ENCODE measurements around the gene SVIL.
"Not testable (repeated sequence)": the region's sequence is repeated elsewhere in the genome, so short reads cannot be mapped to it uniquely, and the experiment has no call there.

SVIL gene

GRCh38 chr10:29627201-29628132 lies 7.3 kb downstream of the SVIL start:
- Mint-ChIP-seq H3K4me1 (peaks cover 64% of the 10 kb centered on the region), H3K27ac (peak overlapping the region in 1 of 3 experiments; percentile 39), H3K4me3 (no peak overlapping the region), H3K27me3 (ENCODE audit: low read depth) (no peaks in the 10 kb centered on the region), H3K9me3 (no peaks in the 10 kb centered on the region), H3K36me3 (ENCODE audit: low read depth) (peaks cover 10% of the 10 kb centered on the region)
- no peak for TF ChIP-seq CTCF (IDR thresholded peaks at IDR 0.05; ENCODE audit: unreplicated experiment in 3 of 3)

- H3K9me3 Mint-ChIP-seq; H3K4me3 Mint-ChIP-seq; H3K27me3 Mint-ChIP-seq (ENCODE audit: low read depth): not testable (repeated sequence)
- H3K36me3 Mint-ChIP-seq (ENCODE audit: low read depth), result peaks cover 10% of the 10 kb centered on the region
- peak overlapping the region in 1 of 3 experiments; percentile 45 for H3K27ac Mint-ChIP-seq
- H3K4me1 Mint-ChIP-seq, result peaks cover 77% of the 10 kb centered on the region
These were observed 10.4 kb downstream of the SVIL start for GRCh38 chr10:29624357-29624756.

- no peak for TF ChIP-seq CTCF (IDR thresholded peaks at IDR 0.05; ENCODE audit: unreplicated experiment in 3 of 3)
- peaks cover 10% of the 10 kb centered on the region for H3K36me3 Mint-ChIP-seq (ENCODE audit: low read depth)
- H3K27ac Mint-ChIP-seq, result no peak overlapping the region
- H3K4me1 Mint-ChIP-seq, result peaks cover 78% of the 10 kb centered on the region
- no peaks in the 10 kb centered on the region for H3K9me3 Mint-ChIP-seq
- H3K27me3 Mint-ChIP-seq (ENCODE audit: low read depth), result no peaks in the 10 kb centered on the region
- H3K4me3 Mint-ChIP-seq, result no peak overlapping the region
These were observed 11.0 kb downstream of the SVIL start for GRCh38 chr10:29623797-29624196.

GRCh38 chr10:29622382-29622922 lies 12.3 kb downstream of the SVIL start:
- Mint-ChIP-seq H3K27ac (peak overlapping the region; percentile 32 to 74 (median 47)), H3K27me3 (ENCODE audit: low read depth) (no peaks in the 10 kb centered on the region), H3K36me3 (ENCODE audit: low read depth) (peaks cover 10% of the 10 kb centered on the region), H3K4me3 (peak overlapping the region in 2 of 3 experiments; percentile 2 to 55), H3K9me3 (no peaks in the 10 kb centered on the region), H3K4me1 (peaks cover 78% of the 10 kb centered on the region)
- no peak for TF ChIP-seq CTCF (IDR thresholded peaks at IDR 0.05; ENCODE audit: unreplicated experiment in 3 of 3)

- no peak for TF ChIP-seq CTCF (IDR thresholded peaks at IDR 0.05; ENCODE audit: unreplicated experiment in 3 of 3)
- Mint-ChIP-seq H3K9me3 (no peaks in the 10 kb centered on the region), H3K36me3 (ENCODE audit: low read depth) (peaks cover 11% of the 10 kb centered on the region), H3K27me3 (ENCODE audit: low read depth) (no peaks in the 10 kb centered on the region), H3K4me3 (peak overlapping the region in 2 of 3 experiments; percentile 41 to 51), H3K27ac (peak overlapping the region; percentile 14 to 83 (median 74)), H3K4me1 (peaks cover 80% of the 10 kb centered on the region)
These were observed 13.6 kb downstream of the SVIL start for GRCh38 chr10:29621161-29621560.

- H3K4me3 Mint-ChIP-seq, result peak overlapping the region in 2 of 3 experiments; percentile 52 to 71
These were observed 14.6 kb downstream of the SVIL start for GRCh38 chr10:29620112-29620690.

More at GRCh38 chr10:29620112-29620690, 14.6 kb downstream of the SVIL start:
- Mint-ChIP-seq H3K9me3 (no peaks in the 10 kb centered on the region), H3K4me1 (peaks cover 81% of the 10 kb centered on the region), H3K27ac (peak overlapping the region in 2 of 3 experiments; percentile 45 to 90), H3K27me3 (ENCODE audit: low read depth) (no peaks in the 10 kb centered on the region), H3K36me3 (ENCODE audit: low read depth) (peaks cover 6% of the 10 kb centered on the region)
- TF ChIP-seq CTCF (IDR thresholded peaks at IDR 0.05; ENCODE audit: unreplicated experiment in 3 of 3), result no peak
